Endothelial cell of umbilical vein (primary cell): Measurements from ENCODE around the gene SNX9. TPM values are rescaled to one million over a fixed set of nuclear protein-coding genes. Genes with fewer than 3 reads are reported as not detected.

Experiments
- BruUV-seq: library from RNA; stranded (reverse); fragments of 400-500 nt; replicated peaks from 2 replicates; lab custom pipeline; 2021; lab: Mats Ljungman, UMichigan
- CTCF ChIA-PET: fragments of 300-600, 350-600 bp; sonication (Branson Sonifier 250); formaldehyde crosslinking; loops from one replicate; lab custom pipeline; 2021; ENCODE audit warnings: antibody characterized with exemption, inconsistent platforms; lab: Charles Lee
- POLR2A ChIA-PET: fragments of 300-600, 350-600 bp; sonication (Branson Sonifier 250); formaldehyde crosslinking; loops from one replicate; lab custom pipeline; 2021; ENCODE audit warnings: antibody characterized with exemption, inconsistent platforms; lab: Charles Lee
- DNase-seq: peaks from one replicate; pipeline ENCODE4 v3.0.0-alpha.2; 2011; ENCODE audit warnings: low read depth, low spot score
- FAIRE-seq: peaks from 2 replicates; lab custom pipeline; 2011; peaks lifted over from hg19 to GRCh38; lab: Jason Lieb, UNC
- H2AFZ ChIP-seq: 2 replicates; pipeline ENCODE4 v1.6.0; 2012; ENCODE audit warnings: low read depth, low read length, control low read depth, inconsistent platforms
- H3K27ac ChIP-seq: 2 replicates; pipeline ENCODE4 v1.5.1; 2011; ENCODE audit warnings: low read depth, mild to moderate bottlenecking, control low read depth, low read length, moderate library complexity; ENCODE audit not compliant: insufficient read depth
- H3K27me3 ChIP-seq, 2 experiments: 2 replicates each; pipeline versions ENCODE4 v1.6.0 to v1.6.1; 2011; ENCODE audit warnings: low read length in 2 of 2, mixed read lengths in 1 of 2; ENCODE audit not compliant: control insufficient read depth in 2 of 2, insufficient read depth in 2 of 2
- H3K36me3 ChIP-seq, 2 experiments: 2 replicates in 1 of 2; 3 replicates in 1 of 2; pipeline ENCODE4 v1.5.1; 2011; ENCODE audit warnings: low read length in 2 of 2, mild to moderate bottlenecking in 1 of 2, moderate library complexity in 1 of 2; ENCODE audit not compliant: control insufficient read depth in 2 of 2, insufficient read depth in 2 of 2; ENCODE audit errors: extremely low read depth in 1 of 2
- H3K4me1 ChIP-seq: 3 replicates; pipeline ENCODE4 v1.5.1; 2011; ENCODE audit warnings: mild to moderate bottlenecking, low read length; ENCODE audit not compliant: control insufficient read depth, insufficient read depth; ENCODE audit errors: extremely low read depth
- H3K4me2 ChIP-seq: 2 replicates; pipeline ENCODE4 v1.6.1; 2011; ENCODE audit warnings: low read length, control low read depth, mixed read lengths; ENCODE audit not compliant: insufficient read depth
- H3K4me3 ChIP-seq, 3 experiments: fragments of 200-600 bp in 1 of 3; sonication (generic), shearing (Covaris generic) in 1 of 3; replicated peaks in 1 of 3; 2 replicates each; pipeline ENCODE4 v1.5.1; 2011 to 2016; ENCODE audit warnings: control low read depth in 3 of 3, low read length in 3 of 3, mild to moderate bottlenecking in 2 of 3, inconsistent platforms in 1 of 3, low read depth in 1 of 3, moderate library complexity in 1 of 3; ENCODE audit not compliant: insufficient read depth in 1 of 3
- H3K79me2 ChIP-seq: 2 replicates; pipeline ENCODE4 v1.6.0; 2012; ENCODE audit warnings: low read length, inconsistent platforms; ENCODE audit not compliant: control insufficient read depth, insufficient read depth
- H3K9ac ChIP-seq: replicated peaks from 2 replicates; pipeline ENCODE3; 2011; ENCODE audit warnings: low read length, control low read depth; ENCODE audit not compliant: insufficient read depth; ENCODE audit errors: extremely low read depth
- H3K9me1 ChIP-seq: replicated peaks from 3 replicates; pipeline ENCODE4 v1.6.0; 2011; ENCODE audit warnings: mild to moderate bottlenecking, low read length; ENCODE audit not compliant: control insufficient read depth, insufficient read depth; ENCODE audit errors: extremely low read depth
- H3K9me3 ChIP-seq: replicated peaks from 2 replicates; pipeline ENCODE4 v1.5.1; 2012; ENCODE audit warnings: low read length, inconsistent platforms; ENCODE audit not compliant: control insufficient read depth, insufficient read depth
- H4K20me1 ChIP-seq: replicated peaks from 2 replicates; pipeline ENCODE3; 2011; ENCODE audit warnings: mild to moderate bottlenecking, low read length; ENCODE audit not compliant: control insufficient read depth, insufficient read depth; ENCODE audit errors: extremely low read depth
- EZH2 ChIP-seq: IDR thresholded peaks from 2 replicates; pipeline ENCODE4 v1.6.1; 2012; ENCODE audit warnings: borderline replicate concordance, low read depth, mild to moderate bottlenecking, moderate library complexity, low read length, inconsistent platforms; ENCODE audit not compliant: severe bottlenecking
- FOS ChIP-seq: IDR thresholded peaks from 2 replicates; pipeline ENCODE4 v1.6.1; 2011; ENCODE audit warnings: mild to moderate bottlenecking, low read length, moderate library complexity, borderline replicate concordance; ENCODE audit not compliant: insufficient read depth
- GATA2 ChIP-seq: IDR thresholded peaks from 2 replicates; pipeline ENCODE4 v1.7.0; 2011; ENCODE audit warnings: low read depth, mild to moderate bottlenecking, moderate library complexity, mixed read lengths, low read length; ENCODE audit not compliant: insufficient read length, insufficient read depth
- JUN ChIP-seq: IDR thresholded peaks from 2 replicates; pipeline ENCODE4 v1.6.1; 2011; ENCODE audit warnings: borderline replicate concordance, low read depth; ENCODE audit not compliant: insufficient read length, insufficient read depth
- MAX ChIP-seq: IDR thresholded peaks from 2 replicates; pipeline ENCODE4 v1.6.1; 2011; ENCODE audit not compliant: insufficient read depth, insufficient read length
- MYC ChIP-seq: IDR thresholded peaks from one replicate; pipeline ENCODE4 v1.6.1; 2011; ENCODE audit warnings: mild to moderate bottlenecking, low read depth, low read length
- POLR2A ChIP-seq: IDR thresholded peaks from 2 replicates; pipeline ENCODE4 v1.6.1; 2012; ENCODE audit warnings: low read depth, mild to moderate bottlenecking, control low read depth, low read length
- POLR2AphosphoS5 ChIP-seq: IDR thresholded peaks from 2 replicates; pipeline ENCODE4 v1.6.1; 2012; ENCODE audit warnings: low read depth, mild to moderate bottlenecking, control low read depth, low read length, moderate library complexity; ENCODE audit not compliant: insufficient read depth
- dilution Hi-C: fragments of 300-500 bp; cut with MboI; formaldehyde crosslinking; loops from one replicate; pipeline ENCODE4 v1.15.0; 2019; ENCODE audit warnings: low sequenced_read_pairs; ENCODE audit not compliant: extremely low pct_ligation_motif_present
- intact Hi-C: fragments of 100-400 bp; cut with micrococcal nuclease; formaldehyde crosslinking; loops from one replicate; pipeline ENCODE4 v1.10.0; 2022
- polyA plus RNA-seq, 4 experiments: library from polyadenylated mRNA; depleted of rRNA in 3 of 4; stranded (reverse) in 3 of 4; unstranded in 1 of 4; fragments of >200 nt; gene quantifications; 2 replicates each; pipeline versions ENCODE4 v1.2.1 to v1.2.3, GENCODE V29; 2011 to 2012; ENCODE audit warnings: missing spikeins in 1 of 4
- total RNA-seq: library from RNA; stranded (reverse); gene quantifications from 2 replicates; pipeline ENCODE4 v1.2.3, GENCODE V29; 2021
- TF ChIP-seq, protein P1 (sequence below), 2 donors: IDR thresholded peaks; 1 replicate in 1 of 2; 2 replicates in 1 of 2; pipeline ENCODE4 v1.5.1; 2011; ENCODE audit warnings: low read length in 2 of 2, mild to moderate bottlenecking in 2 of 2, moderate library complexity in 2 of 2, control low read depth in 1 of 2, inconsistent platforms in 1 of 2, low read depth in 1 of 2; ENCODE audit not compliant: insufficient read depth in 1 of 2; ENCODE audit errors: extremely low read depth in 1 of 2

Gene SNX9
- total and polyA plus RNA-seq, 2 donors (not counting 3 experiments of a cell fraction or from before 2014, with no cell fraction given) = 27.5 to 54.5 TPM

DNA sequence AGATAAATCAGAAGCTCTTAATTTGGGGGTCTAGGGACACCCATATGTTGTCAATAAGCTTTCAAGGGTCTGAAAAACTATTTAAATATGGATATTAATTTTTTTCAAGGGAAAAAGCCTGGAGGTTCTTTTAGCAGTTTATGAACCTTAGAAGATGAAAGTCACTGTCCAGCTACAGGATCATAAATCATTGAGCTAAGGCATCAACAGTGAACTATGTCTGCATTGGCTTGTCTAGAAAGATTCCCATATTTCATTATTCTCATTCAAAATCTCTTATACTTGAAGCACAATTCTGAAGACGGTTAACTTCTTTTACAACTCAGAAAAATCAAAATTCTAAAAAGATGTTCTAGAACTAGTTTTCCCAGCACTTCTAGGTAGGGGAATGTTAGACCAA is 34.9 kb upstream of the SNX9 start:
- TF ChIP-seq EZH2 = no peak
- no peak for TF ChIP-seq FOS
- no peak for TF ChIP-seq POLR2A
- no peak for TF ChIP-seq MAX
- no peak for TF ChIP-seq JUN
- Histone ChIP-seq H3K4me2 (no peak overlapping the region), H3K9me3 (no peaks in the 10 kb centered on the region), H3K4me3 (no peak overlapping the region), H3K4me1 (peaks cover 10% of the 10 kb centered on the region), H3K79me2 (no peaks in the 10 kb centered on the region), H3K9me1 (no peaks in the 10 kb centered on the region), H2AFZ (no peak overlapping the region), H3K9ac (no peak overlapping the region), H3K27me3 (peaks cover 0 to 3% of the 10 kb centered on the region in 2 experiments), H3K27ac (no peak overlapping the region), H3K36me3 (no peaks in the 10 kb centered on the region), H4K20me1 (no peaks in the 10 kb centered on the region)
- DNase-seq (no peak), FAIRE-seq (no peak)
- intact Hi-C loops = no loop called here
- dilution Hi-C loops = no loop called here
- no TSS peak for BruUV-seq
- ChIA-PET CTCF (interaction anchor here (1.4 kb wide), 1 partner anchor 45 kb away, joined by 3 read pairs; no protein-coding TSS in a partner anchor), POLR2A (interaction anchor here (0.5 kb wide), 1 partner anchor 31 kb away, joined by 8 read pairs; no protein-coding TSS in a partner anchor)

DNA sequence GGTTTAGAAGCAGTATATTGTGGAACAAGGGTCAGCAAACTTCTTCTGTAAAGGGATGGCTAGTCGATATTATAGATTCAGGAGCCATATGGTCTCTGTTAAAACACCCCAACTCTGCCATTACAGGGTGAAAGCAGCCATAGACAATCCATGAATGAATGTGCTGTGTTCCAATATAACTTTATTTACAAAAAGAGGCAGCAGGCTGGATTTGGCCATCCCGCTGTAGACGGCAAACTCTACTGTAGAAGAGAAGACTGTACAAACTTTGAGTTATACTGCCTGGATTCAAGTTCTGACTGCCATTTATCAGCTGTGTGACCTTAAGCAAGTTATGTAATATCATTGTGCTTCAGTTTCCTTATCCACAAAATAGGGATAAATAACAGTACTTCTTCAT is 33.7 kb upstream of the SNX9 start:
- H4K20me1 ChIP-seq = no peaks in the 10 kb centered on the region
- H3K79me2 ChIP-seq = no peaks in the 10 kb centered on the region
- no peak overlapping the region for H3K4me3 ChIP-seq
- DNase-seq = no peak
- no peak overlapping the region for H3K9ac ChIP-seq
- no peak overlapping the region for H3K4me2 ChIP-seq
- peaks cover 0 to 3% of the 10 kb centered on the region in 2 experiments for H3K27me3 ChIP-seq
- CTCF ChIA-PET = no interaction called here
- H3K9me3 ChIP-seq = no peaks in the 10 kb centered on the region
- no TSS peak for BruUV-seq
- no peak overlapping the region for H2AFZ ChIP-seq
- dilution Hi-C loops (no loop called here), intact Hi-C loops (no loop called here)
- H3K36me3 ChIP-seq = no peaks in the 10 kb centered on the region
- H3K4me1 ChIP-seq = peaks cover 10% of the 10 kb centered on the region
- H3K27ac ChIP-seq = no peak overlapping the region
- POLR2A ChIA-PET = no interaction called here
- TF ChIP-seq GATA2 (no peak), EZH2 (no peak), JUN (no peak), POLR2A (no peak), POLR2AphosphoS5 (no peak), MAX (no peak), MYC (no peak), FOS (no peak)
- TF ChIP-seq, protein P1, sequence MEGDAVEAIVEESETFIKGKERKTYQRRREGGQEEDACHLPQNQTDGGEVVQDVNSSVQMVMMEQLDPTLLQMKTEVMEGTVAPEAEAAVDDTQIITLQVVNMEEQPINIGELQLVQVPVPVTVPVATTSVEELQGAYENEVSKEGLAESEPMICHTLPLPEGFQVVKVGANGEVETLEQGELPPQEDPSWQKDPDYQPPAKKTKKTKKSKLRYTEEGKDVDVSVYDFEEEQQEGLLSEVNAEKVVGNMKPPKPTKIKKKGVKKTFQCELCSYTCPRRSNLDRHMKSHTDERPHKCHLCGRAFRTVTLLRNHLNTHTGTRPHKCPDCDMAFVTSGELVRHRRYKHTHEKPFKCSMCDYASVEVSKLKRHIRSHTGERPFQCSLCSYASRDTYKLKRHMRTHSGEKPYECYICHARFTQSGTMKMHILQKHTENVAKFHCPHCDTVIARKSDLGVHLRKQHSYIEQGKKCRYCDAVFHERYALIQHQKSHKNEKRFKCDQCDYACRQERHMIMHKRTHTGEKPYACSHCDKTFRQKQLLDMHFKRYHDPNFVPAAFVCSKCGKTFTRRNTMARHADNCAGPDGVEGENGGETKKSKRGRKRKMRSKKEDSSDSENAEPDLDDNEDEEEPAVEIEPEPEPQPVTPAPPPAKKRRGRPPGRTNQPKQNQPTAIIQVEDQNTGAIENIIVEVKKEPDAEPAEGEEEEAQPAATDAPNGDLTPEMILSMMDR (IDR thresholded peaks at IDR 0.05; ENCODE audit: extremely low read depth in 1 of 2, insufficient read depth in 1 of 2, low read depth in 1 of 2, low read length in 2 of 2) = no peak
- no peak for FAIRE-seq
- no peaks in the 10 kb centered on the region for H3K9me1 ChIP-seq
